GM12878 (cell line): ENCODE results near the gene LBHD1. TPM values are rescaled to one million over a fixed set of nuclear protein-coding genes. Genes with fewer than 3 reads are reported as not detected.
A peak's percentile ranks its signal among the peaks of the same experiment; 100 is the strongest.
"Not testable (repeated sequence)": the region's sequence is repeated elsewhere in the genome, so short reads cannot be mapped to it uniquely, and the experiment has no call there.

Experiments used
- ATAC-seq: fragments of 200-7000 bp; cut with Tn5 transposase; 3 replicates; pipeline ENCODE4 v1.9.1; 2020; ENCODE audit warnings: mild to moderate bottlenecking, moderate library complexity
- BruUV-seq: library from RNA; stranded (reverse); fragments of 400-500 nt; replicated peaks from 2 replicates; lab custom pipeline; 2021; lab: Mats Ljungman, UMichigan
- CTCF ChIA-PET: fragments of 300-600 bp; sonication (Branson Sonifier 250); formaldehyde crosslinking; extraction: SDS; loops from one replicate; lab custom pipeline; 2021; ENCODE audit warnings: inconsistent platforms; lab: Yijun Ruan, JAX
- POLR2A ChIA-PET: fragments of 350-600 bp; formaldehyde crosslinking; extraction: SDS; loops from one replicate; lab custom pipeline; 2021; ENCODE audit warnings: inconsistent platforms; lab: Charles Lee
- RAD21 ChIA-PET: fragments of 300-600 bp; sonication (Branson Sonifier 250); formaldehyde crosslinking; loops from one replicate; lab custom pipeline; 2023; ENCODE audit warnings: antibody characterized with exemption; ENCODE audit not compliant: unreplicated experiment; lab: Charles Lee
- SMC1A ChIA-PET: fragments of 300-600 bp; sonication (Branson Sonifier 250); formaldehyde crosslinking; loops from one replicate; lab custom pipeline; 2023; ENCODE audit not compliant: unreplicated experiment, uncharacterized antibody; lab: Charles Lee
- DNase-seq: peaks from one replicate; pipeline ENCODE4 v3.0.0-alpha.2; 2011; ENCODE audit warnings: low read depth, low spot score
- FAIRE-seq: peaks from 3 replicates; lab custom pipeline; 2011; peaks lifted over from hg19 to GRCh38; lab: Jason Lieb, UNC
- H2AFZ ChIP-seq: 2 replicates; pipeline ENCODE4 v1.6.0; 2011; ENCODE audit warnings: low read depth, low read length, control low read depth; ENCODE audit not compliant: control insufficient read depth
- H3K27ac ChIP-seq: 2 replicates; pipeline ENCODE4 v1.5.1; 2011; ENCODE audit warnings: control low read depth; ENCODE audit not compliant: control insufficient read depth, insufficient read depth
- H3K27me3 ChIP-seq, 2 experiments: replicated peaks in 1 of 2; 2 replicates each; pipeline versions ENCODE4 v1.6.0 to v1.6.1; 2011; ENCODE audit warnings: low read length in 1 of 2; ENCODE audit not compliant: control insufficient read depth in 2 of 2, insufficient read depth in 2 of 2
- H3K36me3 ChIP-seq, 2 experiments: 2 replicates each; pipeline ENCODE4 v1.5.1; 2011; ENCODE audit warnings: low read length in 1 of 2; ENCODE audit not compliant: control insufficient read depth in 2 of 2, insufficient read depth in 2 of 2
- H3K4me1 ChIP-seq: 2 replicates; pipeline ENCODE4 v1.6.1; 2011; ENCODE audit warnings: mild to moderate bottlenecking, low read length, moderate library complexity, mixed read lengths; ENCODE audit not compliant: control insufficient read depth, insufficient read depth
- H3K4me2 ChIP-seq: 2 replicates; pipeline ENCODE4 v1.6.0; 2011; ENCODE audit warnings: control low read depth; ENCODE audit not compliant: control insufficient read depth, insufficient read depth
- H3K4me3 ChIP-seq: fragments of 200-600 bp; sonication (generic); 2 replicates; pipeline ENCODE4 v1.5.1; 2016
- H3K79me2 ChIP-seq: 2 replicates; pipeline ENCODE4 v1.6.0; 2011; ENCODE audit warnings: low read length; ENCODE audit not compliant: control insufficient read depth, insufficient read depth
- H3K9ac ChIP-seq: 2 replicates; pipeline ENCODE4 v1.8.0; 2011; ENCODE audit warnings: low read length, control low read depth, mixed read lengths; ENCODE audit not compliant: control insufficient read depth, insufficient read depth
- H3K9me3 ChIP-seq: replicated peaks from 3 replicates; pipeline ENCODE4 v1.5.1; 2011; ENCODE audit warnings: mild to moderate bottlenecking, low read length; ENCODE audit not compliant: control insufficient read depth, insufficient read depth
- H4K20me1 ChIP-seq: 2 replicates; pipeline ENCODE4 v1.6.0; 2011; ENCODE audit not compliant: control insufficient read depth, insufficient read depth
- HDGF ChIP-seq: fragments of 450-650 bp; IDR thresholded peaks from 2 replicates; pipeline ENCODE4 v1.6.1; 2016; ENCODE audit warnings: antibody characterized with exemption
- JUNB ChIP-seq: IDR thresholded peaks from 2 replicates; pipeline ENCODE4 v1.6.1; 2016; ENCODE audit warnings: antibody characterized with exemption, mild to moderate bottlenecking
- WGBS: methylation state at CpG from one replicate; pipeline ENCODE4 v1.1.6; 2016; ENCODE audit warnings: low lambda C conversion rate; ENCODE audit not compliant: insufficient replicate concordance, insufficient coverage; ENCODE audit errors: missing lambda C conversion rate; 5-methylcytosine and 5-hydroxymethylcytosine counted together
- in situ Hi-C: fragments of 300-500 bp; cut with MboI; formaldehyde crosslinking; loops from 9 replicates; pipeline ENCODE4 v1.14.3; 2018; ENCODE audit warnings: mixed read lengths
- intact Hi-C: fragments of 100-400 bp; cut with micrococcal nuclease; formaldehyde crosslinking; loops from one replicate; pipeline ENCODE4 v1.14.2; 2022; ENCODE audit not compliant: unreplicated experiment
- polyA plus RNA-seq, 11 experiments: library from polyadenylated mRNA; depleted of rRNA in 4 of 11; unstranded in 6 of 11; stranded (reverse) in 5 of 11; fragments of >200 nt; fragmentation: Nextera tagmentation in 4 of 11; fragmentation: Illumina TruSeq in 1 of 11; extraction: Ambion mirVana in 4 of 11; extraction: Trizol in 1 of 11; gene quantifications; 1 replicate in 1 of 11; 2 replicates in 10 of 11; pipeline versions ENCODE4 v1.2.1 to v1.2.3, GENCODE V29; 2011 to 2016; ENCODE audit warnings: inconsistent platforms in 2 of 11, missing spikeins in 2 of 11, low read depth in 1 of 11
- total RNA-seq, 4 experiments: library from RNA; depleted of rRNA in 3 of 4; stranded (reverse); fragments of >200 nt in 3 of 4; fragmentation: Illumina TruSeq in 1 of 4; extraction: Trizol in 1 of 4; gene quantifications; 2 replicates each; pipeline versions ENCODE4 v1.2.1 to v1.2.3, GENCODE V29; 2013 to 2021

The LBHD1 gene
- total and polyA plus RNA-seq, 10 of the 15 experiments (the other 5 are each of a cell fraction or from before 2014, with no cell fraction given), result 0.79 to 12.0 (median 7.6) TPM

DNA sequence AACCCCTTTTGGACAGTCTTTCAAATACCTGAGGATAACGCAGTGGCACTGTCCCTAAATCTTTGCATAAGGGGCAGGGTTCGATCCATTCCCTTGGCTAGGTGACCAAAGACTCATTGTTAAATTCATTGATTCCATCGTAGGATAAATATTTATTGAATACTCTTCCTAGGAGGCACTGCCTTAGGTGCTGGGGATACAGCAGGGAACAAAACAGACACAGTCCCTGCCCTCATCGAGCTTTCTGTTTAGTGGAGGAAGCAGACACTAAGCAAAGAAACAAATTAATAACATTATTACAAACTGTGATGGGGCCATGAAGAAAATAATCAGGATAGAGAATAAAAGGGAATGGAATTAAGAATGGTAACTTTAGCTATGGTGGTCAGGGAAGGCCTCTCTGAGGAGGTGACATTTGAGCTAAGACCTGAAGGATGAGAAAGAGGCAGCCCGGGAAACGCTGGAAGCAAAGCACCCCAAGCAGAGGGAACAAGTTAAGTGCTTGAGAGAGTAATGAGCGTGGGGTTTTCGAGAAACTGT, 51.0 kb downstream of the LBHD1 start:
- RAD21 ChIA-PET, result interaction anchor here (0.8 to 3.3 kb wide), 10 partner anchors 10 to 237 kb away, joined by 3 to 25 read pairs (median 5); partner anchors contain the start of genes C11orf98, CSKMT, EEF1G and HNRNPUL2
- CTCF ChIA-PET, result interaction anchor here (0.7 to 2.8 kb wide), 13 partner anchors 10 to 228 kb away, joined by 3 to 12 read pairs (median 4); partner anchors contain the start of genes C11orf98, CSKMT, HNRNPUL2 and TUT1
- FAIRE-seq, result peak; percentile 13
- Histone ChIP-seq H3K27me3 (no peaks in the 10 kb centered on the region), H3K9ac (peak overlapping the region; percentile 96), H2AFZ (peak overlapping the region; percentile 67), H4K20me1 (no peaks in the 10 kb centered on the region), H3K4me2 (peak overlapping the region; percentile 98)
- no peak for ATAC-seq
- TSS peak; percentile 68 for BruUV-seq
- SMC1A ChIA-PET, result interaction anchor here (0.6 to 2.6 kb wide), 15 partner anchors 9 to 241 kb away, joined by 3 to 11 read pairs (median 4); partner anchors contain the start of genes C11orf98, CSKMT, MTA2 and TUT1
- in situ Hi-C loops (no loop called here), intact Hi-C loops (no loop called here)
- POLR2A ChIA-PET, result interaction anchor here (0.6 to 5.0 kb wide), 26 partner anchors 8 to 240 kb away, joined by 3 to 50 read pairs (median 5); partner anchors contain the start of genes C11orf98, CSKMT, EEF1G and EML3
- TF ChIP-seq JUNB (no peak), HDGF (peak; percentile 15; the same call in 1 of the 2 replicates)
- TF ChIP-seq, all 136 proteins: peak for 1
- 6% methylated on average over 8 of the region's 8 CpGs for WGBS
- Histone ChIP-seq H3K27ac (peak overlapping the region; percentile 81), H3K4me1 (0 out of 2 replicates have a peak, but pooled peaks cover 4% of the 10 kb centered on the region), H3K79me2 (peaks cover 11% of the 10 kb centered on the region), H3K4me3 (peak overlapping the region; percentile 84), H3K36me3 (peaks cover 3 to 8% of the 10 kb centered on the region in 2 experiments; a peak in 3 of 4 replicates), H3K9me3 (no peaks in the 10 kb centered on the region)
- no peak for DNase-seq

DNA sequence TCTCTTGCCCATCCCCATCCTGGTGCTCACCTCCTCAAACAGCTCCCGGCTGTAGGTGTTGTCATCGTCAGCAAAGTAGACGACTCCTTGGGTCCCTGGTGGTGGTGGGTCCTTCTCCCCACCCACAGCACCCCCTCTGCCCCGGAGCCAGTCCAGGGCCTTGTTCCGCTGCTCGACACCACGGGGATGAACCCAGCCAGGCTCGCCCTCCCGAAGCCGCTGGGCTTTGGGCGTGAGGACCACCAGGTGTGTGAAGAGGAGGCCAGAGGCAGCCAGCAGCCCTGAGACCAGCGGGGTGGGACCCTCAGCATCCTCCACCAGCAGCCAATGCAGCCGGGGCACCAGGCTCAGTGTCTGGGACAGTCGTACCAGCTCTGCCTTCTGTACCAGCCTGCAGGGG, 55.1 kb downstream of the LBHD1 start:
- H3K9me3 ChIP-seq, in situ Hi-C loops, H3K27me3 ChIP-seq, CTCF ChIA-PET, H3K4me1 ChIP-seq, H4K20me1 ChIP-seq, H2AFZ ChIP-seq, H3K4me2 ChIP-seq, BruUV-seq, H3K9ac ChIP-seq, H3K27ac ChIP-seq, FAIRE-seq, H3K36me3 ChIP-seq, RAD21 ChIA-PET, intact Hi-C loops, SMC1A ChIA-PET, ATAC-seq, DNase-seq, H3K4me3 ChIP-seq: not testable (repeated sequence)
- 96% methylated on average over 9 of the region's 14 CpGs for WGBS
- POLR2A ChIA-PET, result interaction anchor here (0.5 to 1.1 kb wide), 3 partner anchors 18 to 25 kb away, joined by 3 to 5 read pairs (median 3); partner anchors contain the start of gene TUT1
- peaks cover 11% of the 10 kb centered on the region for H3K79me2 ChIP-seq
